Tibial artery (tissue), 4 donors: Measurements from ENCODE around the gene SLC5A5.

Source experiments
- DNase-seq, 2 donors: peaks; one replicate each; pipeline ENCODE4 v3.0.0-alpha.2; 2019
- H3K27ac ChIP-seq, 2 donors: fragments of 200-600 bp; sonication (generic) in 1 of 2; 1 replicate in 1 of 2; 2 replicates in 1 of 2; pipeline ENCODE4 v1.5.1; 2018 to 2019; ENCODE audit warnings: mild to moderate bottlenecking in 1 of 2
- H3K27me3 ChIP-seq, 2 donors: fragments of 200-600 bp; sonication (generic) in 1 of 2; one replicate each; pipeline versions ENCODE4 v1.5.1 to v1.6.0; 2016 to 2019
- H3K36me3 ChIP-seq, 3 donors: fragments of 200-600 bp; sonication (generic) in 2 of 3; one replicate each; pipeline ENCODE4 v1.5.1; 2016 to 2019; ENCODE audit warnings: mild to moderate bottlenecking in 2 of 3
- H3K4me1 ChIP-seq, 4 donors: fragments of 200-600 bp; sonication (generic) in 2 of 4; 1 replicate in 3 of 4; 2 replicates in 1 of 4; pipeline ENCODE4 v1.5.1; 2016 to 2019
- H3K4me3 ChIP-seq, 2 donors: fragments of 200-600 bp; sonication (generic) in 1 of 2; 1 replicate in 1 of 2; 2 replicates in 1 of 2; pipeline ENCODE4 v1.5.1; 2018 to 2019; ENCODE audit warnings: mild to moderate bottlenecking in 2 of 2
- H3K9me3 ChIP-seq, 3 donors: fragments of 200-600 bp; sonication (generic) in 1 of 3; one replicate each; pipeline ENCODE4 v1.5.1; 2016 to 2019
- CTCF ChIP-seq, 2 experiments: fragments of 200-600 bp in 1 of 2; fragments of 450-650 bp in 1 of 2; IDR thresholded peaks; one replicate each; pipeline ENCODE4 v1.5.1; 2017 to 2019; ENCODE audit warnings: antibody characterized with exemption in 2 of 2, mild to moderate bottlenecking in 1 of 2, moderate library complexity in 1 of 2
- intact Hi-C: fragments of 100-400 bp; cut with DNase I; formaldehyde crosslinking; loops from one replicate; pipeline ENCODE4 v1.15.0; 2023; ENCODE audit warnings: low total_unique reads

The SLC5A5 gene

GRCh38 chr19:17842663-17843291, 29.0 kb upstream of the SLC5A5 start:
- intact Hi-C loops: no loop called here
- peaks cover 0 to 23% (median 10%) of the 10 kb centered on the region in 4 donors for H3K4me1 ChIP-seq
- H3K4me3 ChIP-seq: peak overlapping the region; percentile 9 to 22
- H3K36me3 ChIP-seq: no peaks in the 10 kb centered on the region
- H3K27ac ChIP-seq: no peak overlapping the region
- no peak for TF ChIP-seq CTCF (IDR thresholded peaks at IDR 0.05)
- peaks cover 0 to 86% of the 10 kb centered on the region in 2 donors for H3K27me3 ChIP-seq
- H3K9me3 ChIP-seq: no peaks in the 10 kb centered on the region
- DNase-seq: no peak

- intact Hi-C loops: no loop called here
- Histone ChIP-seq H3K4me3 (no peak overlapping the region), H3K4me1 (peaks cover 0 to 28% (median 10%) of the 10 kb centered on the region in 4 donors), H3K27ac (no peak overlapping the region), H3K9me3 (no peaks in the 10 kb centered on the region), H3K27me3 (peaks cover 0 to 85% of the 10 kb centered on the region in 2 donors), H3K36me3 (no peaks in the 10 kb centered on the region)
- no peak for DNase-seq
- TF ChIP-seq CTCF (IDR thresholded peaks at IDR 0.05): no peak
Measured at GRCh38 chr19:17843292-17843827, 28.4 kb upstream of the SLC5A5 start.

- Histone ChIP-seq H3K27ac (no peak overlapping the region), H3K4me3 (no peak overlapping the region), H3K36me3 (no peaks in the 10 kb centered on the region), H3K9me3 (no peaks in the 10 kb centered on the region), H3K27me3 (peaks cover 0 to 88% of the 10 kb centered on the region in 2 donors), H3K4me1 (peaks cover 0 to 28% (median 10%) of the 10 kb centered on the region in 4 donors)
- no peak for DNase-seq
- intact Hi-C loops: no loop called here
- no peak for TF ChIP-seq CTCF (IDR thresholded peaks at IDR 0.05)
Measured at GRCh38 chr19:17843908-17844490, 27.7 kb upstream of the SLC5A5 start.

- intact Hi-C loops: no loop called here
- TF ChIP-seq CTCF (IDR thresholded peaks at IDR 0.05): no peak
- H3K27ac ChIP-seq: no peak overlapping the region
- no peak overlapping the region for H3K4me3 ChIP-seq
- H3K27me3 ChIP-seq: peaks cover 0 to 78% of the 10 kb centered on the region in 2 donors
- no peak for DNase-seq
- no peaks in the 10 kb centered on the region for H3K36me3 ChIP-seq
- peaks cover 0 to 25% (median 10%) of the 10 kb centered on the region in 4 donors for H3K4me1 ChIP-seq
- no peaks in the 10 kb centered on the region for H3K9me3 ChIP-seq
Measured at GRCh38 chr19:17846146-17846545, 25.6 kb upstream of the SLC5A5 start.

- no peak for TF ChIP-seq CTCF (IDR thresholded peaks at IDR 0.05)
- H3K4me3 ChIP-seq: peak within 1 kb of the TSS; percentile 29 to 39
- peak in 1 of 2 donors; percentile 38 for DNase-seq
- peak within 1 kb of the TSS; percentile 20 to 23 for H3K27ac ChIP-seq
- H3K27me3 ChIP-seq: peaks cover 0 to 62% of the 10 kb centered on the region in 2 donors
- intact Hi-C loops: no loop called here
- H3K9me3 ChIP-seq: no peaks in the 10 kb centered on the region
- H3K36me3 ChIP-seq: no peaks in the 10 kb centered on the region
- H3K4me1 ChIP-seq: peaks cover 0 to 11% (median 0%) of the 10 kb centered on the region in 4 donors
Measured at GRCh38 chr19:17847538-17848366, 24.0 kb upstream of the SLC5A5 start, which contains the start of gene JAK3. TSS of gene JAK3 (minus strand) at chr19:17847982. CDS start at chr19:17844417, 3,565 bp downstream.
